Progenitor cell of endocrine pancreas (in vitro differentiated cells): ENCODE results near the gene KCNK15. TPM values are rescaled to one million over a fixed set of nuclear protein-coding genes. Genes with fewer than 3 reads are reported as not detected.
A peak's percentile ranks its signal among the peaks of the same experiment; 100 is the strongest.

Source experiments
- DNase-seq: peaks from one replicate; pipeline ENCODE4 v3.0.0; 2021; ENCODE audit warnings: low spot score; ENCODE audit not compliant: unreplicated experiment
- H3K27ac Mint-ChIP-seq: 2 replicates; pipeline ENCODE4 v1.8.0; 2021; ENCODE audit warnings: mild to moderate bottlenecking, moderate library complexity, mixed read lengths
- H3K27me3 Mint-ChIP-seq: 2 replicates; pipeline ENCODE4 v1.8.0; 2021; ENCODE audit warnings: mixed read lengths
- H3K36me3 Mint-ChIP-seq: 2 replicates; pipeline ENCODE4 v1.8.0; 2022; ENCODE audit warnings: mixed read lengths; ENCODE audit not compliant: insufficient read depth
- H3K4me1 Mint-ChIP-seq: 2 replicates; pipeline ENCODE4 v1.8.0; 2021; ENCODE audit warnings: low read depth, mixed read lengths
- H3K4me3 Mint-ChIP-seq: 2 replicates; pipeline ENCODE4 v1.8.0; 2021; ENCODE audit warnings: low read depth, mild to moderate bottlenecking, moderate library complexity, mixed read lengths
- H3K9me3 Mint-ChIP-seq: 2 replicates; pipeline ENCODE4 v1.8.0; 2021; ENCODE audit warnings: low read depth, mixed read lengths
- CTCF ChIP-seq: fragments of 200-600 bp; sonication (generic); IDR thresholded peaks from one replicate; pipeline ENCODE4 v1.5.0; 2021; ENCODE audit warnings: antibody characterized with exemption, mild to moderate bottlenecking; ENCODE audit not compliant: unreplicated experiment
- total RNA-seq: library from RNA; stranded (reverse); gene quantifications from 2 replicates; pipeline ENCODE4 v1.2.1, GENCODE V29; 2021

KCNK15 gene
- total RNA-seq, 1 donor from 2014 or later = 0.22 TPM

GRCh38 chr20:44701118-44701857 lies 44.4 kb upstream of the KCNK15 start:
- H3K4me3 Mint-ChIP-seq = no peak overlapping the region
- peak overlapping the region; percentile 11 for H3K27ac Mint-ChIP-seq
- peaks cover 2% of the 10 kb centered on the region for H3K4me1 Mint-ChIP-seq
- peaks cover 6% of the 10 kb centered on the region for H3K27me3 Mint-ChIP-seq
- TF ChIP-seq CTCF = no peak
- no peaks in the 10 kb centered on the region for H3K9me3 Mint-ChIP-seq
- H3K36me3 Mint-ChIP-seq = no peaks in the 10 kb centered on the region
- no peak for DNase-seq

- no peak overlapping the region for H3K27ac Mint-ChIP-seq
- H3K9me3 Mint-ChIP-seq = no peaks in the 10 kb centered on the region
- no peaks in the 10 kb centered on the region for H3K36me3 Mint-ChIP-seq
Measured at GRCh38 chr20:44701858-44702256, 43.8 kb upstream of the KCNK15 start.

DNA sequence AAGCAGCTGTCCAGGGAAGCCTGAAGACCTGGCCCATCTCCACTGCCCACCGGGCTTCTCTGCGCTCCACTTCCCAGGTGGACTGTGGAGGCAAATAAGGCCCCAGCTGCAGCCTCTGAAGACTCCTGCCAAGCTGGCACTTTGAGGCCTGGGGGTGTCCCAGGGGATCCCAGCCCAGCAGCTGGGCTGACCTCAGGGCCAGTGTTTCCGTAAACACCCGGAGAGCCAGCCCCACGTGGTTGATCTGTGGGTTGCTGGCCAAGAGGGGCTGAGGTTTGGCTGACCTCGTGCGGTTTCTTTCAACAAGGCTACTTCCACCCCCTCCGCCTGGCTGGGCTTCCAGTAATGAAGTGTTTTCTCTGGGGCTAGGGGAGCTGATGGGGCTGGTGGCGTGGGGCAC lies 42.9 kb upstream of the KCNK15 start:
- Mint-ChIP-seq H3K27ac (no peak overlapping the region), H3K9me3 (no peaks in the 10 kb centered on the region), H3K4me1 (peaks cover 2% of the 10 kb centered on the region), H3K4me3 (no peak overlapping the region), H3K36me3 (no peaks in the 10 kb centered on the region), H3K27me3 (peaks cover 8% of the 10 kb centered on the region)
- no peak for DNase-seq
- no peak for TF ChIP-seq CTCF

More at GRCh38 chr20:44701858-44702256, 43.8 kb upstream of the KCNK15 start:
- peaks cover 2% of the 10 kb centered on the region for H3K4me1 Mint-ChIP-seq
- H3K27me3 Mint-ChIP-seq = peaks cover 8% of the 10 kb centered on the region
- TF ChIP-seq CTCF = no peak
- H3K4me3 Mint-ChIP-seq = no peak overlapping the region
- DNase-seq = no peak

- Mint-ChIP-seq H3K9me3 (no peaks in the 10 kb centered on the region), H3K27ac (no peak overlapping the region), H3K36me3 (no peaks in the 10 kb centered on the region), H3K27me3 (peaks cover 8% of the 10 kb centered on the region), H3K4me3 (no peak overlapping the region), H3K4me1 (peaks cover 2% of the 10 kb centered on the region)
- TF ChIP-seq CTCF = no peak
- no peak for DNase-seq
Measured at GRCh38 chr20:44703183-44703925, 42.3 kb upstream of the KCNK15 start.

- no peaks in the 10 kb centered on the region for H3K36me3 Mint-ChIP-seq
- no peak for TF ChIP-seq CTCF
- peaks cover 8% of the 10 kb centered on the region for H3K27me3 Mint-ChIP-seq
- H3K4me1 Mint-ChIP-seq = peaks cover 2% of the 10 kb centered on the region
- no peak for DNase-seq
- no peak overlapping the region for H3K27ac Mint-ChIP-seq
- no peaks in the 10 kb centered on the region for H3K9me3 Mint-ChIP-seq
- no peak overlapping the region for H3K4me3 Mint-ChIP-seq
Measured at GRCh38 chr20:44703956-44704488, 41.6 kb upstream of the KCNK15 start.
